ENCODE data around the gene APBB1.

The APBB1 gene

GRCh38 chr11:6433998-6434660 is 15.2 kb upstream of the APBB1 start:
- ChIA-PET CTCF (no interaction called here), POLR2A (no interaction called here)
- no peak for DNase-seq (ENCODE audit: extremely low spot score)
- TF ChIP-seq FOXK2 (IDR thresholded peaks at IDR 0.05) (no peak), SP1 (IDR thresholded peaks at IDR 0.05) (no peak), FOXA1 (IDR thresholded peaks at IDR 0.05) (no peak), CTBP1 (IDR thresholded peaks at IDR 0.05; ENCODE audit: borderline replicate concordance) (no peak), FOXM1 (IDR thresholded peaks at IDR 0.05; ENCODE audit: borderline replicate concordance) (no peak), HDGF (IDR thresholded peaks at IDR 0.05; ENCODE audit: borderline replicate concordance) (no peak), BHLHE40 (IDR thresholded peaks at IDR 0.05; ENCODE audit: borderline replicate concordance) (no peak), LEF1 (IDR thresholded peaks at IDR 0.05; ENCODE audit: borderline replicate concordance) (no peak), ELF4 (IDR thresholded peaks at IDR 0.05) (no peak), NFRKB (IDR thresholded peaks at IDR 0.05) (no peak), SUZ12 (IDR thresholded peaks at IDR 0.05) (no peak), ARNT (IDR thresholded peaks at IDR 0.05) (no peak), TARDBP (IDR thresholded peaks at IDR 0.05) (no peak), L3MBTL2 (conservative IDR thresholded peaks at IDR 0.05) (no peak), ZNF384 (IDR thresholded peaks at IDR 0.05) (no peak)
- TF ChIP-seq, protein P1, sequence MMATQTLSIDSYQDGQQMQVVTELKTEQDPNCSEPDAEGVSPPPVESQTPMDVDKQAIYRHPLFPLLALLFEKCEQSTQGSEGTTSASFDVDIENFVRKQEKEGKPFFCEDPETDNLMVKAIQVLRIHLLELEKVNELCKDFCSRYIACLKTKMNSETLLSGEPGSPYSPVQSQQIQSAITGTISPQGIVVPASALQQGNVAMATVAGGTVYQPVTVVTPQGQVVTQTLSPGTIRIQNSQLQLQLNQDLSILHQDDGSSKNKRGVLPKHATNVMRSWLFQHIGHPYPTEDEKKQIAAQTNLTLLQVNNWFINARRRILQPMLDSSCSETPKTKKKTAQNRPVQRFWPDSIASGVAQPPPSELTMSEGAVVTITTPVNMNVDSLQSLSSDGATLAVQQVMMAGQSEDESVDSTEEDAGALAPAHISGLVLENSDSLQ (IDR thresholded peaks at IDR 0.05) = no peak

- no peak for TF ChIP-seq TARDBP (IDR thresholded peaks at IDR 0.05)
- ChIA-PET CTCF (no interaction called here), POLR2A (interaction anchor here (1.6 kb wide), 1 partner anchor 9 kb away, joined by 3 read pairs; the partner anchor contains the start of gene HPX)
- no peak for DNase-seq (ENCODE audit: extremely low spot score)
These were observed 13.0 kb upstream of the APBB1 start for GRCh38 chr11:6431861-6432260.

- POLR2A ChIA-PET = no interaction called here
- TF ChIP-seq BHLHE40 (IDR thresholded peaks at IDR 0.05; ENCODE audit: borderline replicate concordance) (no peak), CTBP1 (IDR thresholded peaks at IDR 0.05; ENCODE audit: borderline replicate concordance) (no peak), NFRKB (IDR thresholded peaks at IDR 0.05) (no peak), LEF1 (IDR thresholded peaks at IDR 0.05; ENCODE audit: borderline replicate concordance) (no peak), HDGF (IDR thresholded peaks at IDR 0.05; ENCODE audit: borderline replicate concordance) (no peak), SP1 (IDR thresholded peaks at IDR 0.05) (no peak), FOXM1 (IDR thresholded peaks at IDR 0.05; ENCODE audit: borderline replicate concordance) (no peak), FOXK2 (IDR thresholded peaks at IDR 0.05) (no peak)
- CTCF ChIA-PET = interaction anchor here (0.7 kb wide), 1 partner anchor 28 kb away, joined by 4 read pairs; no protein-coding TSS in a partner anchor
- DNase-seq (ENCODE audit: extremely low spot score) = no peak
These were observed 8.6 kb upstream of the APBB1 start for GRCh38 chr11:6427516-6427915.

DNA sequence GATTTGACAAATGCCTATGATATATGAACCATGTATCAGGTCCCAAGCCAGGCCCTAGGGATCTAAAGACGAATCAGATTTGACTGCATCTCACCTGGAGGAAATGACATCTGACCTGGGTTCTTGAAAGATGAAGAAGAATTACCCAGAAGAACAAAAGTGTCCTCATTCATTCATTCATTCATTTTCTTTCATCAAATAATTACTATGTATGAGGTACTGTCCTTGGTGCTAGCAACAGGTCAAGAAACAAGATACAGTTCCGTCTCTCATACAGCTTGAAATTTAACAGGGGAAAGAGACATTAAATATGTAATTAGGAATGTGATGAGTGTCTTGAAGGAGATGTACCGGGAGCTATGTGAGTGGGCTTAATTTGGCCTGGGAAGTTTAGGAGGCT is 1.8 kb upstream of the APBB1 start:
- no peak for DNase-seq (ENCODE audit: extremely low spot score)
- ChIA-PET CTCF (interaction anchor here (1.0 kb wide), 1 partner anchor 18 kb away, joined by 4 read pairs; no protein-coding TSS in a partner anchor), POLR2A (no interaction called here)
- no peak for TF ChIP-seq HDGF (IDR thresholded peaks at IDR 0.05; ENCODE audit: borderline replicate concordance)
- TF ChIP-seq FOXA1 (IDR thresholded peaks at IDR 0.05) = no peak
- no peak for TF ChIP-seq CTBP1 (IDR thresholded peaks at IDR 0.05; ENCODE audit: borderline replicate concordance)
- no peak for TF ChIP-seq ARNT (IDR thresholded peaks at IDR 0.05)
- TF ChIP-seq NFRKB (IDR thresholded peaks at IDR 0.05) = no peak
- TF ChIP-seq LEF1 (IDR thresholded peaks at IDR 0.05; ENCODE audit: borderline replicate concordance) = no peak
- no peak for TF ChIP-seq SP1 (IDR thresholded peaks at IDR 0.05)

DNA sequence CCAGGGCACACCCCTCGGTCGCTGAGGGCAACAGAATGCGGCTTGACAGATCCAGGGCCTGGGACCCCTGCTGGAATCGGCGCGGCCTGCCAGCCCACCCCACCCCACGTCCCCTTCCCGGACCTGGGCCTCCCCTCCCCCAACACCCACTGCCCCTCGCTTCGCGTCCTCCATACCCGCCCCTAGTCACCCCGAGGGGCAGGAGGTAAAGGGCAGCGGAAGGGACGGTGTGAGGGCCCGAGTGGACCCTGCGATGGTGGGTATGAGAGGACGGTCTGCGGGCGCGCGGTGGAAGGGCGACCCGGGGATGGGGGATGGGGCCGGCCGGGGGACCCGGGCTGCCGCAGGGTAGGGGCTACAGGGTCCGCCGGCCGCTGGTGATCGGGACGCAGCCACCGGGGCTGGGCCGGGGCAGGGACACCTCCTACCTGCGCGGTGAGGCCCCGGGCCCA is 311 bp downstream of the APBB1 start:
- TF ChIP-seq NFRKB (IDR thresholded peaks at IDR 0.05) (no peak), ELF4 (IDR thresholded peaks at IDR 0.05) (no peak), FOXM1 (IDR thresholded peaks at IDR 0.05; ENCODE audit: borderline replicate concordance) (no peak), TARDBP (IDR thresholded peaks at IDR 0.05) (no peak), SUZ12 (IDR thresholded peaks at IDR 0.05) (no peak)
- TF ChIP-seq, protein P1 (IDR thresholded peaks at IDR 0.05) = no peak
- ChIA-PET CTCF (no interaction called here), POLR2A (interaction anchor here (0.6 to 2.2 kb wide), 20 partner anchors 8 to 186 kb away, joined by 3 to 28 read pairs (median 8); partner anchors contain the start of genes ARFIP2, HPX, SMPD1 and TIMM10B)
- peak; percentile 39 for DNase-seq (ENCODE audit: extremely low spot score)

DNA sequence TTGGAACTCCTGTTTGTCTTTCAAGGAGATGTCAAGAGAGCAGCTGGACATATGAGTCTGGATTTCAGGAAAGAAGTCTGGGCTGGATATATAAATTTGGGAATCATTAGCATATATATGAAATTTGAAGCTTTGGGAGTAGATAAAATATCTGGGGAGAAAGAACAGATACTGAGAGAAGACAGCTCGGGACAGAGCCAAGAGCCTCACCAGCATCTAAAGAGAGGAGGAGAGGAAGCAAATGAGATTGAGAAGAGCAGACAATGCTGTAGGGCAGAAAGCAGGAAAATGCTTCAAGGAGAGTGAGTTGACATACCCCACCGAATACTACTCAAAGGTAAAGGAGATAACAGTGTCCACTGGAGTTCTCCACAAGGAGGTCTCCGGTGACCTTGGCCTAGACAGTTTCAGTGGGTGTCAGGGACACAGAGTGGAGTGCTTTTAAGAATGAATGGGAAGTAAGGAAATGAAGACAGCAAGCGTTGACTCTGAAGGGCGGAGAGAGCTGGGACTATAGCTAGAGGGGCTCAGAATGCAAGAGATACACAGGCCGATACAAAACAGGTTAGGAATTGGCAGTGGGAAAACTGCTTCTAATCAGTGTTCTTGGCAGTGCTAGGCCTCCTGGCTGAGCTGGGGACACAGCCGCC is 862 bp downstream of the APBB1 start:
- DNase-seq (ENCODE audit: extremely low spot score) = no peak

More for the DNA sequence above, 862 bp downstream of the APBB1 start:
- POLR2A ChIA-PET = interaction anchor here (0.9 to 2.2 kb wide), 5 partner anchors 12 to 186 kb away, joined by 4 to 19 read pairs (median 9); no protein-coding TSS in a partner anchor
- TF ChIP-seq NFRKB (IDR thresholded peaks at IDR 0.05) = no peak
- TF ChIP-seq FOXM1 (IDR thresholded peaks at IDR 0.05; ENCODE audit: borderline replicate concordance) = no peak
- TF ChIP-seq ELF4 (IDR thresholded peaks at IDR 0.05) = no peak
- no peak for TF ChIP-seq FOXA1 (IDR thresholded peaks at IDR 0.05)
- no peak for TF ChIP-seq FOXK2 (IDR thresholded peaks at IDR 0.05)
- no peak for TF ChIP-seq CTBP1 (IDR thresholded peaks at IDR 0.05; ENCODE audit: borderline replicate concordance)
- no peak for TF ChIP-seq SP1 (IDR thresholded peaks at IDR 0.05)
- TF ChIP-seq TARDBP (IDR thresholded peaks at IDR 0.05) = no peak
- TF ChIP-seq LEF1 (IDR thresholded peaks at IDR 0.05; ENCODE audit: borderline replicate concordance) = no peak
- no peak for TF ChIP-seq ZNF384 (IDR thresholded peaks at IDR 0.05)
- no peak for TF ChIP-seq SUZ12 (IDR thresholded peaks at IDR 0.05)
- TF ChIP-seq, protein P1 (IDR thresholded peaks at IDR 0.05) = no peak
- TF ChIP-seq L3MBTL2 (conservative IDR thresholded peaks at IDR 0.05) = no peak
- TF ChIP-seq ARNT (IDR thresholded peaks at IDR 0.05) = no peak
- no peak for TF ChIP-seq BHLHE40 (IDR thresholded peaks at IDR 0.05; ENCODE audit: borderline replicate concordance)
- no peak for TF ChIP-seq HDGF (IDR thresholded peaks at IDR 0.05; ENCODE audit: borderline replicate concordance)
- CTCF ChIA-PET = no interaction called here
